Measurements from ENCODE around the gene CDKL2.
"Not testable (repeated sequence)": the region's sequence is repeated elsewhere in the genome, so short reads cannot be mapped to it uniquely, and the experiment has no call there.

CDKL2 gene

DNA sequence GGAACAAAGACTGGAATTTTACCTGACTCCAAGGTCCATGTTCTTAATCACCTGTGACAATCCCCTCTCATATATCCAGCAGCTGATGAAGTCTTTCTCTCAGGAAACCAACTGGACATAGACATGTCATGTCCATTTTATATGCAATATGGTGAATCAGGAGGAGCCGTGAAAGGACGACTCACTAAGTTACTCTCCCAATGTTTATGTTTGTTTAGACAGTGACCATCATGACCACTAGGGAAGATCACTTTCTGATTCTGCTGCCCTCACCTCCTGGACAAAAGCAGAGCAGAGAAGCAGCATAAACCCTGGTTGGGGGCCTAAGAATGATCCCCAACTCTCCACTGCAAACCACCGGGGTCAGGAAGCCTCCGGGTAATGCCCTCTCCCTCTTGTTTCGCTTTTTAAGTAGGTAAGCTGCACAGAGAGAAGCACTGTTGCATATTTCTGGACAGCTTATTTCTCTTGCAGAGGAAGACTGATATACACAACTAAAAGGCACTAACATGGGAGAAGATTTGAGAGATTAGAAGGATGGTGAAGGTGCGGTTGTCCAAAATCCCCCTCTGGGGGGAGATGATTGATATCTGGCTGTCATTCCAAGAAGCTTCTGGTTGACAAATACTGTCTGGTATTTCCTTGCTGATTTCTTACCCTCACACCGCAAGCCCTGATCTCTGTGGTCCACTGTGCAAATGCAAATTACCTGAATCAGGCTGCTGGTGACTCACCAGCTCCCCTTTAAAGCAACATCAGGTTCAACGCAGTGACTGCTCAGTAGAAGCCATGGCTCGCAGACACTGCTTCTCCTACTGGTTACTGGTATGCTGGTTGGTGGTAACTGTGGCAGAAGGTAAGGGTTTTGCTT, 74.8 kb downstream of the CDKL2 start, which contains the start of gene ODAPH:
TSS of gene ODAPH (plus strand) at position 773 of the 871 bp plus-strand sequence. CDS start at position 790, 17 bp downstream.
- DNase-seq (ENCODE audit: low read depth in 3 of 3, low spot score in 1 of 3), result no peak

DNA sequence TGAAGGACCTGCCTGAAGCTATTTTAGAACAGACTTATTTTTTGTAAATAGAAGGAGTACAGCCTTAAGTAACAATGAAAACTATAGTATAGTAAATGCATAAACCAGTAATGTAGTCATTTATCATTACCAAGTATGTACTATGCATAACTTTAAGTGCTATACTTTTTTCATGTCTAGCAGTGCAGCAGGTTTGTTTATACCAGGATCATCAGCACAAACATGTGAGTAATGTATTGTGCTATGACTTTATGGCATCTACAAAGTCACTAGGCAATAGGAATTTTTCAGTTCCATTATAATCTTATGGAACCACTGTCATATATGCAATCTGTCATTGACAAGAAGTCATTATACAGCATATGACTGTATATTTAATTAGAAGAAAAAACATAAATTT, 77.9 kb downstream of the CDKL2 start:
- no peak for DNase-seq (ENCODE audit: low read depth in 3 of 3, low spot score in 1 of 3)

DNA sequence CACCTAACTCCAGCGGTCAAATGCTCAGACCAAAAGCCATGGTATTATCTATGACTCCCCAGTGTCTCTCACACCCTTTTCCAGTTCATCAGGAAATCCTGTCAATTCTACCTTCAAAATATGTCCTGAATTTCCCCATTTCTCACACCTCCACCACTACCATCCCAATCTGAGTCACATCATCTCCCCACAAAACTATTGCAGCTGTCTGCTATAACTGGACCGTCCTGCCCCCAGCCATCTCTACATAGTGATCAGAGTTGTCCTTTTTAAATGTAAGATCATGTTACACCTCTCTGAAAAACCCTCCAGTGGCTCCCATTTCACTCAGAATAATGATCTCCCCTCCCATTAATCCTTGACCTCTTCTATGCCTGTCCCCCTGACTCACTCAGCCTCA, 81.3 kb downstream of the CDKL2 start:
- no peak for DNase-seq (ENCODE audit: low read depth in 3 of 3, low spot score in 1 of 3)

DNA sequence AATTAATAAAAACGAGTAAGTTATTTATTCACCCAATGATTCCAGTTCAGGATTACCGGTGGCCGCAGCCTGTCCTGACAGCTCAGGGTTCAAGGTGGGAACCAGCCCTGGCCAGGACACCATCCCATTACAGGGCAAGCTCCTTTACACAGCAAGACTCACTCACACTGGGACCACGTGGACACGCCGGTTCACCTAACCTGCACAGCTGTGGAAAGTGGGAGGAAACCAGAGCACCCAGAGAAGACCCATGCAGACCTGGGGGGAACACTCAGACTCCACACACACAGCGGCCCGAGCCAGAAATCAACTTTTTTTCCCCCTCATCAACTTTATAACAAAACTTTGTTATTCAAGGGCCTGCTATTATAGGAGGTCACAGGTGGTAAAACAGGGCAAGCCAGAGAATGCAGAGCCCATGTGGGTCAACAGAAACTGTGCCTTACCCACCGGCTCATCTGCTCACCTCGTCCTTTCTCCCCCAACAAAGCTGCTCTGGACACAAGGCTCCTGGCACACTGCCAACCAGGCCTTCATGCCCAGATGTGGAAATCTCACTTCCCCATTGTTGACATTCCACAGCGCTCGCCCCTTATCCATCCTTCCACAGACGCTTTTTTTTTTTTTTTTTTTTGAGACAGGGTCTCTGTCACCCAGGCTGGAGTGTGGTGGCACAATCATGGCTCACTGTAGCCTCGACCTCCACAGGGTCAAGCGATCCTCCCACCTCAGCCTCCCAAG, 82.5 kb downstream of the CDKL2 start:
- DNase-seq (ENCODE audit: low read depth in 3 of 3, low spot score in 1 of 3), result no peak

DNA sequence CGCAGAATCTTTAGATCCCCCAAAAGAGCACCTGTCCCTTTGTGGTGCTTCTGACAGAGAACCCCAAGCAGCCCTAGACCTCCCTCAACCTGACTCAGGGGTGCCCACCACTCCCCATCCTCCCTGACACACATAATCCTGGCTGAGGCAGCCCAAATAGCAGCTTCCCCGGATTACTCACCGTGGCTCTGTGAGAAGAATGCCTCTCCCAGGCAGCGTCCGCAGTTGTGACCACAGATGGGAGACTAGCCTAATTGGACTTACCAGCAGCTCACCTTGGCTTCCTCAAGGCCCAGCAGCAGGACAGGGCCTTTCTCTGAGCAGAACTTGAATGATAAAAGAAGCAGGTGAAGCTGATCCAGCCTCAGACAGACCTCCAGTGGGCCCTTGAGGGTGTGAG, 84.8 kb downstream of the CDKL2 start:
- no peak for DNase-seq (ENCODE audit: low read depth in 3 of 3, low spot score in 1 of 3)

DNA sequence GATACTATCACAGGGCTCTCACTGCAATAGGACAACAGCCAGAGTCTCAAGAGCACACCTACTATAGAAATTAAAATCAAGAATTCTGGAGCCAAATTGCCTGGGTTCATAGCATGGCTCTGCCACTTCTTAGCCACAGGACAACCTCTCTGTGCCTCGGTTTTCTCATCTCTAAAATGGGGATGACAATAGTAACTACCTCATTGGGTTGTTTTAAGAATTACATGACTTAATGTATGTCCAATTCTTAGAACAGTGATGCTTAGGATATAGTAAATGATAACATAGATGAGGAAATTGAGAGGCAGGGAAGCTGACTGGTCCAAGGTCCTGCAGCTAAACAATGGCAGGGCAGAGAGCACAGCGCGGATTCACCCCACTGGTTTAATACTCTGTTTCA, 85.5 kb downstream of the CDKL2 start:
- DNase-seq (ENCODE audit: low read depth in 3 of 3, low spot score in 1 of 3), result no peak

DNA sequence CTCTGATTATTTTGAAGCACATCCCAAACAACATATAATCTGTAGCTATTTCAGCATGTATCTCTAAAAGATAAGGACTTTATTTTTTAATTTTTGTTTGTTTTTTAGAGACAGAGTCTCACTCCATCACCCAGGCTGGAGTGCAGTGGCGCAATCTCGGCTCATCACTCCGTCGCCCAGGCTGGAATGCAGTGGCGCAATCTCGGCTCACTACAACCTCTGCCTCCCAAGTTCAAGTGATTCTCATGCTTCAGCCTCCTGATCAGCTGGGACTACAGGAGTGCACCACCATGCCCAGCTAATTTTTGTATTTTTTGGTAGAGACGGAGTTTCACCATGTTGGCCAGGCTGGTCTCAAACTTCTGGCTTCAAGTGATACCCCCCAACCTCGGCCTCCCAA, 86.1 kb downstream of the CDKL2 start:
- DNase-seq (ENCODE audit: low read depth in 3 of 3, low spot score in 1 of 3), result not testable (repeated sequence)

DNA sequence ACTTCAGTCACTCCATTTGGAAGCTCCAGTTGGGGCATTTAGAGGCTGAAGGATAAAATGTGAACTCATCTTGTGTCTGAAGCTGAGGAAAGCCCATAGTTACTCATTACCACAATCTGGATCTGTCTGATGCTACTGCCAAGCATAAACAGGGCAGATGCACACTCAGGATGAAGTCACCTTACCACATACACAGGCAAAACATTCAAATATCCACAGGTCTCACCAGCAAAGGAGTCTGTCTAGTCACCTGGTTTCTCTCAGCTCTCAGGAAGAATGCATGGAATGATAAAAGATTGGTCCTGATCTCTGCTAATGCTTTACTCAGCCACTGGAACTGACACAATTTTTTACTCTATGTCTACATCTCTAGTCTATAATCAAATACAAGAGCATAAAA, 87.5 kb downstream of the CDKL2 start:
- no peak for DNase-seq (ENCODE audit: low read depth in 3 of 3, low spot score in 1 of 3)

DNA sequence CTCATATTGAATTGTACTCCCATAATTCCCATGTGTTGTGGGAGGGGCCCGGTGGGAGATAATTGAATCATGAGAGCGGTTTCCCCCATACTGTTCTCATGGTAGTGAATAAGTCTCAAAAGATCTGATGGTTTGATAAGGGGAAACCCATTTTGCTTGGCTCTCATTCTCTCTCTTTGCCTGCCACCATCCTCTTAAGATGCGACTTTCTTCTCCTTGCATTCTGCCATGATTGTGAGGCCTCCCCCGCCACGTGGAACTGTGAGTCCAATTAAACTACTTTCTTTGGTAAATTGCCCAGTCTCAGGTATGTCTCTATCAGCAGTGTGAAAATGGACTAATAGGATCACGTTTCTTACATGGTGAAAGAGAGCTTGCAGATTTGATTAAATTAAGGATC, 93.0 kb downstream of the CDKL2 start:
- DNase-seq (ENCODE audit: low read depth in 3 of 3, low spot score in 1 of 3), result not testable (repeated sequence)

DNA sequence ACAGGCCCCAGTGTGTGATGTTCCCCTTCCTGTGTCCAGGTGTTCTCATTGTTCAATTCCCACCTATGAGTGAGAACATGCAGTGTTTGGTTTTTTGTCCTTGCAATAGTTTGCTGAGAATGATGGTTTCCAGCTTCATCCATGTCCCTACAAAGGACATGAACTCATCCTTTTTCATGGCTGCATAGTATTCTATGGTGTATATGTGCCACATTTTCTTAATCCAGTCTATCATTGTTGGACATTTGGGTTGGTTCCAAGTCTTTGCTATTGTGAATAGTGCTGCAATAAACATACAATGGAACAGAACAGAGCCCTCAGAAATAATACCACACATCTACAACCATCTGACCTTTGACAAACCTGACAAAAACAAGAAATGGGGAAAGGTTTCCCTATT, 96.4 kb downstream of the CDKL2 start:
- not testable (repeated sequence) for DNase-seq (ENCODE audit: low read depth in 3 of 3, low spot score in 1 of 3)

DNA sequence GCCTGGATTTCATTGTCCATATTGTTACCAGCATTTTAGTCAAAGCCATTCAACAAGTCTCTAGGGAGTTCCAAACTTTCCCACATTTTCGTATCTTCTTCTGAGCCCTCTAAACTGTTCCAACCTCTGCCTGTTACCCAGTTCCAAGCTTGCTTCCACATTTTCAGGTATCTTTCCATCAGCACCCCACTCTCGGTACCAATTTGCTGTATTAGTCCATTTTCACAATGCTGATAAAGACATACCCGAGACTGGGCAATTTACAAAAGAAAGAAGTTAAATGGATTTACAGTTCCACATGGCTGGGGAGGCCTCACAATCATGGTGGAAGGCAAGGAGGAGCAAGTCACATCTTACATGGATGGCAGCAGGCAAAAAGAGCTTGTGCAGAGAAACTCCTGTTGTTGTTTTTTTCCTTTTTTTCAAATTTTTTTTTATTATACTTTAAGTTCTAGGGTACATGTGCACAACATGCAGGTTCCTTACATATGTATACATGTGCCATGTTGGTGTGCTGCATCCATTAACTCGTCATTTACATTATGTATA, 96.9 kb downstream of the CDKL2 start:
- DNase-seq (ENCODE audit: low read depth in 3 of 3, low spot score in 1 of 3), result not testable (repeated sequence)

DNA sequence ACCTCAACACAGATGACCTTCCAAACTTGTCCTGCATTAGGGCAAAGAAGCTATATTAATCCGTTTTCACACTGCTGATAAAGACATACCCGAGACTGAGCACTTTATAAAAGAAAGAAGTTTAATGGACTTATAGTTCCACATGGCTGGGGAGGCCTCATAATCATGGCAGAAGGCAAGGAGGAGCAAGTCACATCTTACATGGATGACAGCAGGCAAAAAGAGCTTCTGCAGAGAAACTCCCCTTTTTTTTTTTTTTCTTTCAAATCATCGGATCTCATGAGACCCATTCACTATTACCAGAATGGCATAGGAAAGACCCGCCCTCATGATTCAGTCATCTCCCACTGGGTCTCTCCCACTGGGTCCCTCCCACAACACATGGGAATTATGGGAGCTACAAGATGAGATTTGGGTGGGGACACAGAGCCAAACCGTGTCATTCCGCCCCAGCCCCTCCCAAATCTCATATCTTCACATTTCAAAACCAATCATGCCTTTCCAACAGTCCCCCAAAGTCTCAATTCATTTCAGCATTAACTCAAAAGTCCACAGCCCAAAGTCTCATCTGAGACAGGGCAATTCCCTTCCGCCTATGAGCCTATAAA, 98.7 kb downstream of the CDKL2 start:
- DNase-seq (ENCODE audit: low read depth in 3 of 3, low spot score in 1 of 3), result not testable (repeated sequence)

DNA sequence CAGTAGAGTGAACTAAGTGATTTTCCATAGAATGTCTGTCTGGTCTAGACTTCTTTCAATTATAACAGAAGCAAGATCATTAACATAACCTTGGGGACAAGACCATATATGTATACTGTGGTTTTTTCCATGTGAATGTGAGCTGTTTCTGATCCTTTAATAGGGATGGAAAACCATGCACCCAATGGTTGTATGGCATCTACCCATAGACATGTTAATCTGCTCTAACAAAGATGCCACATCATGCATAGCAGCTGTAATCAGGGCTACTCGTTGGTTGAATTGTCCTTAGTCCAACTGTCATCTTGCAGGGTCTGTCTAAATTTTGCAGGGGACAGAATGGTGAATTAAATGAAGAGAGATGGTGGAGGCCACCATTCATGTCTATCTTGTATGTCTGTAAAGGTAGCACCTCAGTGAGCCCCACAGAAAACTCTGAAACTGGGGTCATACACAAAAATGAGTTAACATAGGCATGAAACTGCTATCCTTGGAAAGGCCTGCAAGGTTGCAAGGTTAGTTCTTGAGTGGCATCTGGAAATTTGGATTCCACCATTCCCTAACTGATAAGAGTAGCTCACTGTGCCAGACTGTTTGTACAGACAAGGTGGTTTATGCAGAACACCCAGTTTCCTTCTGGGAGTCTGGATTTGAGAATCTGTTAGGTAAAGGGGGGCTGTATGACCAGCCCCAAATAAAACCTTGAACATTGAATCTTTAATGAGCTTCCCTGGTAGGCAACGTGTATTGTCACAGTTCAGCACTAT, 99.6 kb downstream of the CDKL2 start:
- DNase-seq (ENCODE audit: low read depth in 3 of 3, low spot score in 1 of 3), result no peak
